Measurements from ENCODE around the gene CARD11.

GRCh38 chr7:2924866-2925840, 118.5 kb downstream of the CARD11 start:
- no peak for TF ChIP-seq PATZ1 (CRISPR knock-in tag; IDR thresholded peaks at IDR 0.05; ENCODE audit: borderline replicate concordance)
- TF ChIP-seq TCF4 (CRISPR knock-in tag; IDR thresholded peaks at IDR 0.05; ENCODE audit: borderline replicate concordance) = no peak
- no peak for TF ChIP-seq OSR1 (CRISPR knock-in tag; IDR thresholded peaks at IDR 0.05)

Data from SK-N-SH treated with all-trans-retinoic acid at 6 μM for 48 hours (cell line).